Activated CD4-positive, alpha-beta T cell treated with anti-CD3 and anti-CD28 coated beads, Interleukin-2, amount 50 U/mL, for 48 hours (primary cell): ENCODE data around the gene CAP2.

Source experiments
- DNase-seq, 2 experiments: peaks; one replicate each; pipeline ENCODE4 v3.0.0-alpha.2; 2020

CAP2 gene

GRCh38 chr6:17477356-17477755 lies 84.0 kb downstream of the CAP2 start:
- DNase-seq: no peak

- no peak for DNase-seq
Observed at GRCh38 chr6:17478223-17478907, 85.0 kb downstream of the CAP2 start.

GRCh38 chr6:17478946-17479345 lies 85.6 kb downstream of the CAP2 start:
- no peak for DNase-seq

GRCh38 chr6:17480476-17480875 lies 87.1 kb downstream of the CAP2 start:
- no peak for DNase-seq

- DNase-seq: no peak
Observed at GRCh38 chr6:17482711-17483110, 89.3 kb downstream of the CAP2 start.

- DNase-seq: no peak
Observed at GRCh38 chr6:17483391-17484016, 90.1 kb downstream of the CAP2 start.

- DNase-seq: no peak
Observed at GRCh38 chr6:17484201-17484849, 90.9 kb downstream of the CAP2 start.

GRCh38 chr6:17485181-17485580 lies 91.8 kb downstream of the CAP2 start:
- no peak for DNase-seq

GRCh38 chr6:17485946-17486345 lies 92.6 kb downstream of the CAP2 start:
- DNase-seq: no peak

- no peak for DNase-seq
Observed at GRCh38 chr6:17486680-17487079, 93.3 kb downstream of the CAP2 start.

- no peak for DNase-seq
Observed at GRCh38 chr6:17490724-17491123, 97.3 kb downstream of the CAP2 start.

GRCh38 chr6:17491416-17492142 lies 98.2 kb downstream of the CAP2 start:
- DNase-seq: no peak

- no peak for DNase-seq
Observed at GRCh38 chr6:17492350-17492749, 99.0 kb downstream of the CAP2 start.

- DNase-seq: no peak
Observed at GRCh38 chr6:17493286-17493685, 99.9 kb downstream of the CAP2 start.

- no peak for DNase-seq
Observed at GRCh38 chr6:17494177-17494576, 100.8 kb downstream of the CAP2 start.

GRCh38 chr6:17494919-17495318 lies 101.5 kb downstream of the CAP2 start:
- no peak for DNase-seq

GRCh38 chr6:17497535-17498095 lies 104.2 kb downstream of the CAP2 start:
- no peak for DNase-seq

- DNase-seq: no peak
Observed at GRCh38 chr6:17501442-17501841, 108.0 kb downstream of the CAP2 start.

- DNase-seq: no peak
Observed at GRCh38 chr6:17501982-17502704, 108.7 kb downstream of the CAP2 start.

GRCh38 chr6:17503051-17503450 lies 109.7 kb downstream of the CAP2 start:
- DNase-seq: no peak

GRCh38 chr6:17504005-17504404 lies 110.6 kb downstream of the CAP2 start:
- DNase-seq: no peak

GRCh38 chr6:17505062-17505476 lies 111.7 kb downstream of the CAP2 start:
- DNase-seq: no peak
